H1 (cell line): ENCODE results near the gene CLIC1. TPM values are rescaled to one million over a fixed set of nuclear protein-coding genes. Genes with fewer than 3 reads are reported as not detected.

Experiments
- JUND ChIP-seq: IDR thresholded peaks from 2 replicates; pipeline ENCODE4 v1.6.1; 2011; ENCODE audit warnings: mild to moderate bottlenecking, improper control_type of control experiment, low read length
- MAFK ChIP-seq: IDR thresholded peaks from 2 replicates; pipeline ENCODE4 v1.6.1; 2012; ENCODE audit warnings: low read depth, mild to moderate bottlenecking, improper control_type of control experiment, low read length
- TBP ChIP-seq: IDR thresholded peaks from 2 replicates; pipeline ENCODE4 v1.6.1; 2011; ENCODE audit warnings: low read depth, low read length, improper control_type of control experiment
- TCF12 ChIP-seq: IDR thresholded peaks from 2 replicates; pipeline ENCODE4 v1.6.1; 2011; ENCODE audit warnings: low read depth, mild to moderate bottlenecking, low read length
- TEAD4 ChIP-seq: IDR thresholded peaks from 2 replicates; pipeline ENCODE4 v1.6.1; 2012; ENCODE audit warnings: low read depth, low read length, inconsistent platforms, mixed read lengths
- polyA plus RNA-seq, 7 experiments: library from polyadenylated mRNA; depleted of rRNA in 3 of 7; stranded (reverse) in 5 of 7; unstranded in 2 of 7; fragments of >200 nt in 5 of 7; fragments of 200-250 nt in 2 of 7; gene quantifications; 1 replicate in 5 of 7; 2 replicates in 1 of 7; 4 replicates in 1 of 7; pipeline versions ENCODE4 v1.2.1 to v1.2.3, GENCODE V29; 2011 to 2013; ENCODE audit warnings: missing spikeins in 2 of 7, mixed read lengths in 2 of 7
- total RNA-seq: library from RNA; stranded (reverse); fragmentation: NEBNext Ultra II Directional; extraction: Animal tissue kit (Norgen Biotek cat#: 25700); gene quantifications from 2 replicates; pipeline ENCODE4 v1.2.1, GENCODE V29; 2021
- TF ChIP-seq, protein P1 (sequence below): fragments of 300-600 bp; sonication (generic); IDR thresholded peaks from 2 replicates; pipeline ENCODE4 v1.7.1; 2012; ENCODE audit warnings: low read length, moderate library complexity, mild to moderate bottlenecking, inconsistent platforms; ENCODE audit not compliant: insufficient replicate concordance

Gene CLIC1
- total and polyA plus RNA-seq, 2 of the 8 experiments (the other 6 are each of a cell fraction or from before 2014, with no cell fraction given) = 250 to 277 TPM

DNA sequence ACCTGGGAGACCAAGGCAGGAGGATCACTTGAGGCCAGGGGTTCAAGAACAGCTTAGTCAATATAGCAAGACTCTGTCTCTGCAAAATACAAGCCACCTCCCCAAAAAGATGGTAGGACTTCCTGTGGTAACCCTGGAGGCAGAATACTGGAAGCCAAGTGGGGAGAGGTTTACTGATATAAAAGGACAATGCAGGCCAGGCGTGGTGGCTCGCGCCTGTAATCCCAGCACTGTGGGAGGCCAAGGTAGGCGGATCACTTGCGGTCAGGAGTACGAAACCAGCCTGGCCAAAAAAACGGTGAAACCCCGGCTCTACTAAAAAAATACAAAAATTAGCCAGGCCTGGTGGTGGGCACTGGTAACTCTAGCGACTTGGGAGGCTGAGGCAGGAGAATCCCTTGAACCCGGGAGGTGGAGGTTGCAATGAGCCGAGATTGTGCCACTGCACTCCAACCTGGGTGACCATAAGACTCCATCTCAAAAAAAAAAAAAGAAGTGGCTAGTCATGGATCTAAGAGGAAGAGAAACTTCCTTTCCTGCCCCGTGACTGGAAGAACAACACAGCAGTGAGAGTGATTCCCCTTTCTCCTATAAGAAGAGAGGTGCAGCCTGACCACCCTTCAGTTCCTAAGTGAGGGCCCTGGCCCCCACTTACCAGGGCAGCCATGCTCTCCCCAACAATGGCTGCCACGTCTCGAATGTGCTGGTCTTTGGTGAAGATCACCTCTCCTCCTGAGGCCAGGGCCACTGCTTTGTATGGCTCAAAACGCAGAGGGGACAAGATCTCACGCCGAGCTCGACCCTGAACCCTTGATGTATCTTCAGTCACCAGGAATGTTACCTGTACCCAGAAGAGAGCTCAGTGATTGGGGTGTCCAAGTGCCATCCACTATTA is 32.3 kb upstream of the CLIC1 start (continued):
- TF ChIP-seq, protein P1, sequence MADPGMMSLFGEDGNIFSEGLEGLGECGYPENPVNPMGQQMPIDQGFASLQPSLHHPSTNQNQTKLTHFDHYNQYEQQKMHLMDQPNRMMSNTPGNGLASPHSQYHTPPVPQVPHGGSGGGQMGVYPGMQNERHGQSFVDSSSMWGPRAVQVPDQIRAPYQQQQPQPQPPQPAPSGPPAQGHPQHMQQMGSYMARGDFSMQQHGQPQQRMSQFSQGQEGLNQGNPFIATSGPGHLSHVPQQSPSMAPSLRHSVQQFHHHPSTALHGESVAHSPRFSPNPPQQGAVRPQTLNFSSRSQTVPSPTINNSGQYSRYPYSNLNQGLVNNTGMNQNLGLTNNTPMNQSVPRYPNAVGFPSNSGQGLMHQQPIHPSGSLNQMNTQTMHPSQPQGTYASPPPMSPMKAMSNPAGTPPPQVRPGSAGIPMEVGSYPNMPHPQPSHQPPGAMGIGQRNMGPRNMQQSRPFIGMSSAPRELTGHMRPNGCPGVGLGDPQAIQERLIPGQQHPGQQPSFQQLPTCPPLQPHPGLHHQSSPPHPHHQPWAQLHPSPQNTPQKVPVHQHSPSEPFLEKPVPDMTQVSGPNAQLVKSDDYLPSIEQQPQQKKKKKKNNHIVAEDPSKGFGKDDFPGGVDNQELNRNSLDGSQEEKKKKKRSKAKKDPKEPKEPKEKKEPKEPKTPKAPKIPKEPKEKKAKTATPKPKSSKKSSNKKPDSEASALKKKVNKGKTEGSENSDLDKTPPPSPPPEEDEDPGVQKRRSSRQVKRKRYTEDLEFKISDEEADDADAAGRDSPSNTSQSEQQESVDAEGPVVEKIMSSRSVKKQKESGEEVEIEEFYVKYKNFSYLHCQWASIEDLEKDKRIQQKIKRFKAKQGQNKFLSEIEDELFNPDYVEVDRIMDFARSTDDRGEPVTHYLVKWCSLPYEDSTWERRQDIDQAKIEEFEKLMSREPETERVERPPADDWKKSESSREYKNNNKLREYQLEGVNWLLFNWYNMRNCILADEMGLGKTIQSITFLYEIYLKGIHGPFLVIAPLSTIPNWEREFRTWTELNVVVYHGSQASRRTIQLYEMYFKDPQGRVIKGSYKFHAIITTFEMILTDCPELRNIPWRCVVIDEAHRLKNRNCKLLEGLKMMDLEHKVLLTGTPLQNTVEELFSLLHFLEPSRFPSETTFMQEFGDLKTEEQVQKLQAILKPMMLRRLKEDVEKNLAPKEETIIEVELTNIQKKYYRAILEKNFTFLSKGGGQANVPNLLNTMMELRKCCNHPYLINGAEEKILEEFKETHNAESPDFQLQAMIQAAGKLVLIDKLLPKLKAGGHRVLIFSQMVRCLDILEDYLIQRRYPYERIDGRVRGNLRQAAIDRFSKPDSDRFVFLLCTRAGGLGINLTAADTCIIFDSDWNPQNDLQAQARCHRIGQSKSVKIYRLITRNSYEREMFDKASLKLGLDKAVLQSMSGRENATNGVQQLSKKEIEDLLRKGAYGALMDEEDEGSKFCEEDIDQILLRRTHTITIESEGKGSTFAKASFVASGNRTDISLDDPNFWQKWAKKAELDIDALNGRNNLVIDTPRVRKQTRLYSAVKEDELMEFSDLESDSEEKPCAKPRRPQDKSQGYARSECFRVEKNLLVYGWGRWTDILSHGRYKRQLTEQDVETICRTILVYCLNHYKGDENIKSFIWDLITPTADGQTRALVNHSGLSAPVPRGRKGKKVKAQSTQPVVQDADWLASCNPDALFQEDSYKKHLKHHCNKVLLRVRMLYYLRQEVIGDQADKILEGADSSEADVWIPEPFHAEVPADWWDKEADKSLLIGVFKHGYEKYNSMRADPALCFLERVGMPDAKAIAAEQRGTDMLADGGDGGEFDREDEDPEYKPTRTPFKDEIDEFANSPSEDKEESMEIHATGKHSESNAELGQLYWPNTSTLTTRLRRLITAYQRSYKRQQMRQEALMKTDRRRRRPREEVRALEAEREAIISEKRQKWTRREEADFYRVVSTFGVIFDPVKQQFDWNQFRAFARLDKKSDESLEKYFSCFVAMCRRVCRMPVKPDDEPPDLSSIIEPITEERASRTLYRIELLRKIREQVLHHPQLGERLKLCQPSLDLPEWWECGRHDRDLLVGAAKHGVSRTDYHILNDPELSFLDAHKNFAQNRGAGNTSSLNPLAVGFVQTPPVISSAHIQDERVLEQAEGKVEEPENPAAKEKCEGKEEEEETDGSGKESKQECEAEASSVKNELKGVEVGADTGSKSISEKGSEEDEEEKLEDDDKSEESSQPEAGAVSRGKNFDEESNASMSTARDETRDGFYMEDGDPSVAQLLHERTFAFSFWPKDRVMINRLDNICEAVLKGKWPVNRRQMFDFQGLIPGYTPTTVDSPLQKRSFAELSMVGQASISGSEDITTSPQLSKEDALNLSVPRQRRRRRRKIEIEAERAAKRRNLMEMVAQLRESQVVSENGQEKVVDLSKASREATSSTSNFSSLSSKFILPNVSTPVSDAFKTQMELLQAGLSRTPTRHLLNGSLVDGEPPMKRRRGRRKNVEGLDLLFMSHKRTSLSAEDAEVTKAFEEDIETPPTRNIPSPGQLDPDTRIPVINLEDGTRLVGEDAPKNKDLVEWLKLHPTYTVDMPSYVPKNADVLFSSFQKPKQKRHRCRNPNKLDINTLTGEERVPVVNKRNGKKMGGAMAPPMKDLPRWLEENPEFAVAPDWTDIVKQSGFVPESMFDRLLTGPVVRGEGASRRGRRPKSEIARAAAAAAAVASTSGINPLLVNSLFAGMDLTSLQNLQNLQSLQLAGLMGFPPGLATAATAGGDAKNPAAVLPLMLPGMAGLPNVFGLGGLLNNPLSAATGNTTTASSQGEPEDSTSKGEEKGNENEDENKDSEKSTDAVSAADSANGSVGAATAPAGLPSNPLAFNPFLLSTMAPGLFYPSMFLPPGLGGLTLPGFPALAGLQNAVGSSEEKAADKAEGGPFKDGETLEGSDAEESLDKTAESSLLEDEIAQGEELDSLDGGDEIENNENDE = no peak
- TF ChIP-seq TCF12 = no peak
- no peak for TF ChIP-seq TEAD4
- TF ChIP-seq JUND = no peak
- TF ChIP-seq TBP = no peak
- no peak for TF ChIP-seq MAFK
